HL-60 (cell line): ENCODE measurements around the gene STX1A.

Source experiments
- GABPA ChIP-seq: IDR thresholded peaks from 2 replicates; pipeline ENCODE4 v1.6.1; 2012; ENCODE audit warnings: low read depth
- TF ChIP-seq, protein P1 (sequence below): IDR thresholded peaks from one replicate; pipeline ENCODE4 v1.5.1; 2011; ENCODE audit warnings: low read length, control low read depth, inconsistent platforms; ENCODE audit not compliant: insufficient read depth

DNA sequence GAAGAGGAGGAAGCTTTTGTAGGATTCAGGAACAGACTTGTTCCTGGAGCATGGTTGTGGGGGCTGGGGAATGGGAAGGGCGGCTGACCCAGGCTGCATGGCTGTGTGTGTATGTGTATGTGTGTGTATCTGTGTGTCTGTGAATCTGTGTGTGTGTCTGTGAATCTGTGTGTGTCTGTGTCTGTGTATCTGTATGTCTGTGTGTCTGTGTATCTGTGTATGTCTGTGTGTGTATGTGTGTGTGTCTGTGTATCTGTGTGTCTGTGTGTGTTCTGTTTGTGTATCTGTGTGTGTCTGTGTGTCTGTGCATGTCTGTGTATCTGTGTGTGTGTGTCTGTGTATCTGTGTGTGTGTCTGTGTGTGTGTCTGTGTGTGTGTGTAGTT, 6.6 kb upstream of the STX1A start:
- TF ChIP-seq, protein P1, sequence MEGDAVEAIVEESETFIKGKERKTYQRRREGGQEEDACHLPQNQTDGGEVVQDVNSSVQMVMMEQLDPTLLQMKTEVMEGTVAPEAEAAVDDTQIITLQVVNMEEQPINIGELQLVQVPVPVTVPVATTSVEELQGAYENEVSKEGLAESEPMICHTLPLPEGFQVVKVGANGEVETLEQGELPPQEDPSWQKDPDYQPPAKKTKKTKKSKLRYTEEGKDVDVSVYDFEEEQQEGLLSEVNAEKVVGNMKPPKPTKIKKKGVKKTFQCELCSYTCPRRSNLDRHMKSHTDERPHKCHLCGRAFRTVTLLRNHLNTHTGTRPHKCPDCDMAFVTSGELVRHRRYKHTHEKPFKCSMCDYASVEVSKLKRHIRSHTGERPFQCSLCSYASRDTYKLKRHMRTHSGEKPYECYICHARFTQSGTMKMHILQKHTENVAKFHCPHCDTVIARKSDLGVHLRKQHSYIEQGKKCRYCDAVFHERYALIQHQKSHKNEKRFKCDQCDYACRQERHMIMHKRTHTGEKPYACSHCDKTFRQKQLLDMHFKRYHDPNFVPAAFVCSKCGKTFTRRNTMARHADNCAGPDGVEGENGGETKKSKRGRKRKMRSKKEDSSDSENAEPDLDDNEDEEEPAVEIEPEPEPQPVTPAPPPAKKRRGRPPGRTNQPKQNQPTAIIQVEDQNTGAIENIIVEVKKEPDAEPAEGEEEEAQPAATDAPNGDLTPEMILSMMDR, result no peak
- TF ChIP-seq GABPA, result no peak
